KBM-7 (cell line): ENCODE results near the gene NCAM2.
A peak's percentile ranks its signal among the peaks of the same experiment; 100 is the strongest.

Source experiments
- DNase-seq: peaks from one replicate; pipeline ENCODE4 v3.0.0-alpha.2; 2015
- in situ Hi-C: fragments of 300-500 bp; cut with MboI; formaldehyde crosslinking; loops from 2 replicates; pipeline ENCODE4 v1.14.3; 2020; ENCODE audit warnings: low sequenced_read_pairs, low pct_unique_long_range_greater_than_20kb, mixed read lengths

Gene NCAM2

GRCh38 chr21:21156957-21157356 is 158.7 kb downstream of the NCAM2 start:
- DNase-seq: no peak
- in situ Hi-C loops: no loop called here

DNA sequence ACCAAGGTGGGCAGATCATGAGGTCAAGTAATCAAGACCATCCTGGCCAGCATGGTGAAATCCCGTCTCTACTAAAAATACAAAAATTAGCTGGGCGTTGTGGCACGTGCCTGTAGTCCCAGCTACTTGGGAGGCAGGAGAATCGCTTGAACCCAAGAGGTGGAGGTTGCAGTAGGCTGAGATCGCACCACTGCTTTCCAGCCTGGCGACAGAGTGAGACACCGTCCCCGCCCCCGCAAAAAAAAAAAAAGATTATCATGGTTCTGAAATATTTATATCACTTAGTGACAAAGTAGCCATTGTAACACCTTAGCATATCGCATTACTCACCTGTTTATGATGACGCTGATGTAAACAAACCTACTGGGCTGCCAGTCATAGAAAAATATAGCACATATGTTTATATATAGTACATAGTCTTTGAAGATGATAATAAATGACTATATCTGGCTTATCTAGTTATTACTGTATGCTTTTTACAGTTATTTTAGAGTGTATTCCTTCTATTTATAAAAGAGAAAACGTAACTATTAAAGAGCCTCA is 160.2 kb downstream of the NCAM2 start:
- in situ Hi-C loops: no loop called here
- DNase-seq: no peak

DNA sequence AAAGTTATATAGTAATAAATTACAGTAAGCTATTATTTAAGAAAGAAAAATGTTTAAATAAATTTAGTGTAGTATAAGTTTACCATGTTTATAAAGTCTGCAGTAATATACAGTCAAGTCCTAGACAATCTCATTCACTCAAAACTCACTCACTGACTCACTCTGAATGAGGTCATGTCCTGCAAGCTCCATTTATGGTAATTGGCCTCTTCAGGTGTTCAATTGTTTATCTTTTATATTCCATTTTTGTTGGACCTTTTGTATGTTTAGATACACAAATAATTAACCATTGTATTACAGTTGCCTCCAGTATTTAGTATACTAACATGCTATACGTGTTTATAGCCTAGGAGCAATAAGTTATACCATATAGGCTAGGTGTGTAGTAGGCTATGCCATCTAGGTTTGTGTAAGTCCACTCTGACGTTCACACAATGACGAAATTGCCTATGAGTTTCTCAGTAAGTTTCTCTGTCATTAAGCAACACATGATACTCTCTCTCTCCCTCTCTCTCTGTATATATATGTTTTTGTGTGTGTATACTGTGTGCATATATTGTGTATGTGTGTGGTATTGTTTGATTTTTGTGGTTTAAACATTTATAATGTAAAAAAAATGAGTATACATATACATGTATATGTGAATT is 161.2 kb downstream of the NCAM2 start:
- in situ Hi-C loops: no loop called here

DNA sequence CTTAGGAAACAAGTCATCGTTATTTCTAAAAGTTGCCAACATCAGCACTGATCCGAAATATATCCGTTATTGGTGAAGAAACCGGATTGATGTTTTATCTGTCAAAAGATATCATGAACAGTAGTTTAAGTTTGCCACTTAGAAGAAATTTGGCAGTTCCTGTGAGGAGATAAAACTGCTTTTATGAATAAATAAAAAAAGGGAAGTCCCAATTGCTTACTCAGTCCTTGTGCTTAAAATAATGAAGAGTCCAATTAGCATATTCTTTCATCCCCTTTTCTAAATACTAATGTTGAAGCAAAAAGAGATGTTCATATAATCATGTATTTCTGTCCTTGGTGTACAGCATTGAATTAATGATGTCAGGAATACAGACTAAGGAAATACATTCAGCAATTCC is 164.6 kb downstream of the NCAM2 start:
- peak; percentile 15 for DNase-seq
- in situ Hi-C loops: no loop called here

More for the DNA sequence above, 161.2 kb downstream of the NCAM2 start:
- DNase-seq: no peak

- in situ Hi-C loops: no loop called here
- DNase-seq: peak; percentile 67
Observed at GRCh38 chr21:21163904-21164303, 165.7 kb downstream of the NCAM2 start.

GRCh38 chr21:21165063-21165645 is 166.9 kb downstream of the NCAM2 start:
- no peak for DNase-seq
- in situ Hi-C loops: no loop called here

DNA sequence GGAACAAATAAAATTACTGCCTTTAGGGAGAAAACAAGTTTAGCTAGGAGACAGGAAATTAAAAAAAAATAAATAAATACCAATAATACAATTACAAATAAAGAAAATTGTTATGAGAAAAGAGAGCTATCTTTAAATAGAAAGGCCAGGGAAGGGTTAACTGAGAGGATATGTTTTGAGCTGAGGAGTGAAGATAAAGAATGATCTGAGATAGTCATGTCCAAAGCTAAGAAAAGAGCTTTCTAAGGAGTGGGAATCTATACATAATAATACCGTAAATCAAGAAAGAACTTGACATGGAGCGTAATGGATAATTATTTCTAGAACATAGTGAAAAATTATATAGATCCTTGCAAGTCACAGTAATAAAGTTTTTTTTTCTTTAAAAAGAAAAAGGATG is 176.5 kb downstream of the NCAM2 start:
- in situ Hi-C loops: no loop called here

DNA sequence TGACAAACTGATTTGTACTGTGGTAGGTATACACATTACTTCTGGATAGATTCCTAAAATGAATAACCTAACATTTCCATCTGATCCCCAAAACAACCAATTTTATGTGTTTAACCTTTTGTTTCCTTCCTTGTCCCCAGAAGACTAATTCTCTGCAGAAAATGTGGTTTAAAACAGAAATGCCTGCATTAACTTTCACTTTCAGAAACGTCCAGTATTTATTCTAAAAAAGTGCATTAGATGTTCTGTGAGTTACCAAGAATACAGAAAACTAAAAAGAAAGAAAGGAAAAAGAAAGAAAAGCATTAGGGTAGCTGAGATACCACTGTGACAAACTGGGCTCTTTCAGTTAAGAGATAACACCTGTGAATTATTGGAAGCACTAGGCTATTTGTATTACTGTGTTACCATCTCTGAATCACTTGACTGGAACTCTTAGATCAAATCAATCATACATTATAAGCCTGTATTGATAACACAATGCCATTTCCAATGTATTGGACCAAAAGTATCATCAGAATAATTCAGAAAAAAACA is 177.7 kb downstream of the NCAM2 start:
- in situ Hi-C loops: no loop called here
- DNase-seq: no peak

More for the DNA sequence above, 176.5 kb downstream of the NCAM2 start:
- DNase-seq: no peak

DNA sequence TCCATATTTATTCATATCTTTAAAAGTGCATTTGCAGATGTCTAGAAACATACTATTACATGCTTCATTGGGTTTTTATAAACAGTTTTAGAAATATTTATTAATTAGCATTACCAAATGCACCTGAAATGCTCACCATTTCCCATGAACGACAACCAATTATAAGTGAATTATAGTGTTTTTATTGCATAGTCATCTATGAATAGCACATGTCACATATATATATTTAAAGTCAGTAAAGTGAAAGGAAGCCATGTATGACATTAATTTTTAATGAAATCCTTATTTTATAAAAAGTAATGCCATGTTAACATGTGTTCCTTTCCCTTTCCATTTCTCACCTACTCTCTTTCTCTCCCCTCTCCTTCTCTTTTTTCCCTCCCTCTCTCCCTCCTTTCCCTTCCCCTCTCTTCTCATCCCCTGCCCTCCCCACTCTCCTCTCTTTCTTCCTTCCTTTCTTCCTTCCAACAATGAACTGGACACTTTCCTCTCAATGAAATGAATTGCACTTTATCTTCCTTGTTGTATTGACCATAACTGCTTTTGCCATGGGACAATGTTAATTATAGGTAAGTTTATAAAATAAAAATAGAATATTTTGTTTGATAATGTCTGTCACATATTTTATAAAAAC is 179.3 kb downstream of the NCAM2 start:
- DNase-seq: no peak
- in situ Hi-C loops: no loop called here

- in situ Hi-C loops: no loop called here
Observed at GRCh38 chr21:21179619-21180298, 181.6 kb downstream of the NCAM2 start.

GRCh38 chr21:21182401-21183010 is 184.3 kb downstream of the NCAM2 start:
- no peak for DNase-seq
- in situ Hi-C loops: no loop called here

More at GRCh38 chr21:21179619-21180298, 181.6 kb downstream of the NCAM2 start:
- no peak for DNase-seq

GRCh38 chr21:21183092-21183491 is 184.9 kb downstream of the NCAM2 start:
- in situ Hi-C loops: no loop called here
- no peak for DNase-seq

DNA sequence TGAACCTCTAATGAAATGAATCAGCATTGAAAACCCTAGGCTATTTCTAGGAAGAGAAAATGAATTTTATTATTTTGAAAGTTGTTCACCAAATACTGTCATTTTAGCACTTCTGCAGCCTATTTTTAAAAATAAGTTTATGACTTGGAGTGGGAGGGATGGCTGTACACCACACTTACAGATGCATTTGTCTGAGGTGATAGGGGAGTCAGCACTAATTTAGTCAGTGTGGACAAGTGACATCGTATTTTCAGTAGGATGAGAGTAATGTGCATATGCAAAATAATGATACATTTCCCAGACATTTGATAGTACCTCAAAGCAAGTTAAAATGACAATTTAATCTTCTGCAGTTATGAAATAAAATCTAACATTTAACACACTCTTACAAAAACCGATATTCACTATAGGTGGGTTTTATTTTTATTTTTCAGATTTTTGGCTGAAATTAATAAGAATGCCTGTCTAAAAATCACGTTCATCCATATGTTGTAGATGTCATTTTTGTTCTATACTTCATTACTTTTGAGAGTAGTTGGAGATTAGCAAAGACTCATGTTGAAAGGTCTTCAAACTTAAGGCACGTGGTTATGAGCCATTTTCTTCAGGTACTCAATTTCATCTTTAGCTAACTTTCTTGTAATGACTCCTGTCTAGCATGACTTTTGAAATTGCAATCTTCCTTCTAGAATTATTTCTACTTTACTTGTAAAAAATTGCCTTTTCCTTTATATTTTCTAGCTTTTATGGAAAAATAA is 186.7 kb downstream of the NCAM2 start:
- no peak for DNase-seq
- in situ Hi-C loops: no loop called here

- in situ Hi-C loops: no loop called here
- DNase-seq: no peak
Observed at GRCh38 chr21:21187579-21187978, 189.4 kb downstream of the NCAM2 start.

GRCh38 chr21:21188513-21189195 is 190.4 kb downstream of the NCAM2 start:
- in situ Hi-C loops: no loop called here
- DNase-seq: no peak

- in situ Hi-C loops: no loop called here
- no peak for DNase-seq
Observed at GRCh38 chr21:21195417-21195943, 197.3 kb downstream of the NCAM2 start.

GRCh38 chr21:21196087-21196486 is 197.9 kb downstream of the NCAM2 start:
- in situ Hi-C loops: no loop called here
- no peak for DNase-seq

GRCh38 chr21:21196848-21197247 is 198.6 kb downstream of the NCAM2 start:
- DNase-seq: no peak
- in situ Hi-C loops: no loop called here
